Stimulated activated CD8-positive, alpha-beta memory T cell treated with anti-CD3 and anti-CD28 coated beads, Interleukin-15, amount 100 ng/mL, for 1 hour (primary cell): ENCODE measurements around the gene PRSS53.

Experiments
- DNase-seq: peaks from one replicate; pipeline ENCODE4 v3.0.0-alpha.2; 2020; ENCODE audit warnings: low read depth

Gene PRSS53

GRCh38 chr16:31077592-31078396 is 10.9 kb downstream of the PRSS53 start:
- DNase-seq, result no peak

- DNase-seq, result no peak
Measured at GRCh38 chr16:31077024-31077423, 11.7 kb downstream of the PRSS53 start.

- DNase-seq, result no peak
Measured at GRCh38 chr16:31076319-31076718, 12.4 kb downstream of the PRSS53 start.

GRCh38 chr16:31074814-31075183 is 13.9 kb downstream of the PRSS53 start:
- DNase-seq, result no peak

- peak; percentile 95 for DNase-seq
Measured at GRCh38 chr16:31073970-31074813, 14.6 kb downstream of the PRSS53 start, which contains the start of the genes ZNF646 and ZNF668. TSS of gene ZNF646 (plus strand) at chr16:31074422. CDS start at chr16:31076325, 1,903 bp downstream. TSS of gene ZNF668 (minus strand) at chr16:31074240. CDS start at chr16:31064459, 9,781 bp downstream.

- peak; percentile 77 for DNase-seq
Measured at GRCh38 chr16:31073142-31073969, 15.4 kb downstream of the PRSS53 start.

- no peak for DNase-seq
Measured at GRCh38 chr16:31072540-31073141, 16.1 kb downstream of the PRSS53 start.

- DNase-seq, result no peak
Measured at GRCh38 chr16:31071861-31072260, 16.9 kb downstream of the PRSS53 start.

GRCh38 chr16:31067342-31067741 is 21.4 kb downstream of the PRSS53 start:
- no peak for DNase-seq

GRCh38 chr16:31064882-31065461 is 23.8 kb downstream of the PRSS53 start:
- no peak for DNase-seq

- DNase-seq, result no peak
Measured at GRCh38 chr16:31063843-31064611, 24.7 kb downstream of the PRSS53 start.

GRCh38 chr16:31063495-31063842 is 25.3 kb downstream of the PRSS53 start:
- no peak for DNase-seq

GRCh38 chr16:31061813-31062440 is 26.8 kb downstream of the PRSS53 start:
- no peak for DNase-seq

- DNase-seq, result no peak
Measured at GRCh38 chr16:31061126-31061812, 27.5 kb downstream of the PRSS53 start.

GRCh38 chr16:31055613-31056012 is 33.1 kb downstream of the PRSS53 start:
- DNase-seq, result no peak

GRCh38 chr16:31052114-31052513 is 36.6 kb downstream of the PRSS53 start:
- DNase-seq, result no peak

- DNase-seq, result no peak
Measured at GRCh38 chr16:31050280-31051030, 38.3 kb downstream of the PRSS53 start.

GRCh38 chr16:31043898-31044481 is 44.8 kb downstream of the PRSS53 start:
- no peak for DNase-seq
